Measurements from ENCODE around the gene SLC8A1. TPM values are rescaled to one million over a fixed set of nuclear protein-coding genes. Genes with fewer than 3 reads are reported as not detected.

Gene SLC8A1
- total RNA-seq, 1 donor from 2014 or later: 4.2 TPM

- TF ChIP-seq CTCF (conservative IDR thresholded peaks at IDR 0.05): no peak
- DNase-seq (ENCODE audit: low read depth, low spot score): no peak
- Mint-ChIP-seq H3K9me3 (no peaks in the 10 kb centered on the region), H3K4me3 (no peak overlapping the region), H3K36me3 (ENCODE audit: low read depth) (no peaks in the 10 kb centered on the region), H3K27me3 (ENCODE audit: low read depth) (no peaks in the 10 kb centered on the region), H3K27ac (ENCODE audit: unreplicated experiment) (no peak overlapping the region), H3K4me1 (no peaks in the 10 kb centered on the region)
Measured at GRCh38 chr2:40181855-40182254, 270.0 kb downstream of the SLC8A1 start.

- DNase-seq (ENCODE audit: low read depth, low spot score): no peak
- no peaks in the 10 kb centered on the region for H3K27me3 Mint-ChIP-seq (ENCODE audit: low read depth)
- no peak overlapping the region for H3K4me3 Mint-ChIP-seq
- no peak overlapping the region for H3K27ac Mint-ChIP-seq (ENCODE audit: unreplicated experiment)
- H3K36me3 Mint-ChIP-seq (ENCODE audit: low read depth): no peaks in the 10 kb centered on the region
- no peaks in the 10 kb centered on the region for H3K9me3 Mint-ChIP-seq
- TF ChIP-seq CTCF (conservative IDR thresholded peaks at IDR 0.05): no peak
- H3K4me1 Mint-ChIP-seq: no peaks in the 10 kb centered on the region
Measured at GRCh38 chr2:40179801-40180200, 272.1 kb downstream of the SLC8A1 start.

- no peaks in the 10 kb centered on the region for H3K36me3 Mint-ChIP-seq (ENCODE audit: low read depth)
- H3K4me1 Mint-ChIP-seq: no peaks in the 10 kb centered on the region
- H3K27me3 Mint-ChIP-seq (ENCODE audit: low read depth): no peaks in the 10 kb centered on the region
- no peaks in the 10 kb centered on the region for H3K9me3 Mint-ChIP-seq
- DNase-seq (ENCODE audit: low read depth, low spot score): no peak
- H3K4me3 Mint-ChIP-seq: no peak overlapping the region
- no peak for TF ChIP-seq CTCF (conservative IDR thresholded peaks at IDR 0.05)
- no peak overlapping the region for H3K27ac Mint-ChIP-seq (ENCODE audit: unreplicated experiment)
Measured at GRCh38 chr2:40178971-40179370, 272.9 kb downstream of the SLC8A1 start.

GRCh38 chr2:40178171-40178778 lies 273.6 kb downstream of the SLC8A1 start:
- no peaks in the 10 kb centered on the region for H3K27me3 Mint-ChIP-seq (ENCODE audit: low read depth)
- peaks cover 2% of the 10 kb centered on the region for H3K4me1 Mint-ChIP-seq
- H3K27ac Mint-ChIP-seq (ENCODE audit: unreplicated experiment): no peak overlapping the region
- H3K36me3 Mint-ChIP-seq (ENCODE audit: low read depth): no peaks in the 10 kb centered on the region
- no peak for TF ChIP-seq CTCF (conservative IDR thresholded peaks at IDR 0.05)
- DNase-seq (ENCODE audit: low read depth, low spot score): no peak
- no peak overlapping the region for H3K4me3 Mint-ChIP-seq
- H3K9me3 Mint-ChIP-seq: no peaks in the 10 kb centered on the region

- no peak for TF ChIP-seq CTCF (conservative IDR thresholded peaks at IDR 0.05)
- Mint-ChIP-seq H3K4me3 (no peak overlapping the region), H3K27me3 (ENCODE audit: low read depth) (no peaks in the 10 kb centered on the region), H3K27ac (ENCODE audit: unreplicated experiment) (no peak overlapping the region), H3K4me1 (peaks cover 6% of the 10 kb centered on the region), H3K36me3 (ENCODE audit: low read depth) (no peaks in the 10 kb centered on the region), H3K9me3 (no peaks in the 10 kb centered on the region)
- no peak for DNase-seq (ENCODE audit: low read depth, low spot score)
Measured at GRCh38 chr2:40177366-40177765, 274.5 kb downstream of the SLC8A1 start.

All from neural crest cell (in vitro differentiated cells).